Naive thymus-derived CD4-positive, alpha-beta T cell (primary cell): ENCODE measurements around the gene TOP3B. TPM values are rescaled to one million over a fixed set of nuclear protein-coding genes. Genes with fewer than 3 reads are reported as not detected.
"Not testable (repeated sequence)": the region's sequence is repeated elsewhere in the genome, so short reads cannot be mapped to it uniquely, and the experiment has no call there.

Experiments used
- ATAC-seq: fragments of 150-1000 bp; cut with Tn5 transposase; 2 replicates; pipeline ENCODE4 v1.10.0; 2021; ENCODE audit warnings: mild to moderate bottlenecking, moderate library complexity
- CTCF ChIA-PET: fragments of 350-600 bp; sonication (Branson Sonifier 250); formaldehyde crosslinking; loops from one replicate; lab custom pipeline; 2021; ENCODE audit warnings: antibody characterized with exemption; lab: Charles Lee
- POLR2A ChIA-PET: fragments of 350-600 bp; sonication (Branson Sonifier 250); formaldehyde crosslinking; loops from one replicate; lab custom pipeline; 2021; ENCODE audit warnings: antibody characterized with exemption, inconsistent platforms; lab: Charles Lee
- DNase-seq, 9 donors: peaks; one replicate each; pipeline versions ENCODE4 v3.0.0 to v3.0.0-alpha.2; 2020 to 2022; ENCODE audit warnings: mixed read lengths in 1 of 9
- H3K27ac ChIP-seq: one replicate; pipeline ENCODE4 v1.7.0; 2013; ENCODE audit warnings: mild to moderate bottlenecking, low read depth, low read length, moderate library complexity
- H3K27me3 ChIP-seq, 2 donors: one replicate each; pipeline ENCODE4 v1.7.0; 2013; ENCODE audit warnings: low read length in 2 of 2, mild to moderate bottlenecking in 2 of 2, moderate library complexity in 2 of 2; ENCODE audit not compliant: control insufficient read depth in 2 of 2, insufficient read depth in 2 of 2
- H3K36me3 ChIP-seq, 3 experiments: 1 replicate in 2 of 3; 2 replicates in 1 of 3; pipeline ENCODE4 v1.7.0; 2013; ENCODE audit warnings: low read length in 3 of 3, mild to moderate bottlenecking in 3 of 3, moderate library complexity in 1 of 3; ENCODE audit not compliant: insufficient read depth in 3 of 3, control insufficient read depth in 2 of 3
- H3K4me1 ChIP-seq, 2 donors: one replicate each; pipeline ENCODE4 v1.7.0; 2013; ENCODE audit warnings: low read length in 2 of 2, mild to moderate bottlenecking in 2 of 2, moderate library complexity in 1 of 2; ENCODE audit not compliant: control insufficient read depth in 2 of 2, insufficient read depth in 2 of 2
- H3K4me3 ChIP-seq: 2 replicates; pipeline ENCODE4 v1.7.0; 2013; ENCODE audit warnings: mild to moderate bottlenecking, low read length
- H3K9me3 ChIP-seq, 3 experiments: 1 replicate in 2 of 3; 2 replicates in 1 of 3; pipeline ENCODE4 v1.7.0; 2013; ENCODE audit warnings: low read length in 3 of 3; ENCODE audit not compliant: control insufficient read depth in 2 of 3
- H3K27ac Mint-ChIP-seq, 9 donors: one replicate each; pipeline ENCODE4 v1.8.0; 2020 to 2022; ENCODE audit warnings: mixed read lengths in 9 of 9, mild to moderate bottlenecking in 8 of 9, moderate library complexity in 5 of 9, inconsistent platforms in 2 of 9
- H3K27me3 Mint-ChIP-seq, 5 donors: one replicate each; pipeline ENCODE4 v1.8.0; 2021 to 2022; ENCODE audit warnings: mixed read lengths in 5 of 5, mild to moderate bottlenecking in 1 of 5
- H3K36me3 Mint-ChIP-seq, 5 donors: one replicate each; pipeline ENCODE4 v1.8.0; 2020 to 2022; ENCODE audit warnings: mixed read lengths in 5 of 5, mild to moderate bottlenecking in 3 of 5, inconsistent platforms in 1 of 5
- H3K4me1 Mint-ChIP-seq, 7 donors: one replicate each; pipeline ENCODE4 v1.8.0; 2020 to 2022; ENCODE audit warnings: mixed read lengths in 7 of 7, mild to moderate bottlenecking in 3 of 7, inconsistent platforms in 1 of 7
- H3K4me3 Mint-ChIP-seq, 10 donors: one replicate each; pipeline ENCODE4 v1.8.0; 2020 to 2022; ENCODE audit warnings: mild to moderate bottlenecking in 10 of 10, mixed read lengths in 10 of 10, moderate library complexity in 6 of 10, inconsistent platforms in 2 of 10
- H3K9me3 Mint-ChIP-seq, 11 donors: one replicate each; pipeline ENCODE4 v1.8.0; 2020 to 2022; ENCODE audit warnings: mixed read lengths in 11 of 11, mild to moderate bottlenecking in 4 of 11, inconsistent platforms in 1 of 11, moderate library complexity in 1 of 11
- intact Hi-C, 2 donors: fragments of 100-400 bp; cut with micrococcal nuclease; formaldehyde crosslinking; loops; one replicate each; pipeline ENCODE4 v1.15.1; 2023
- polyA plus RNA-seq, 2 donors: library from polyadenylated mRNA; unstranded; fragments of 300-500 nt; fragmentation: Illumina TruSeq; gene quantifications; one replicate each; pipeline ENCODE4 v1.2.3, GENCODE V29; 2021
- total RNA-seq, 6 experiments: library from RNA in 5 of 6; stranded (reverse) in 5 of 6; gene quantifications; 1 replicate in 5 of 6; 2 replicates in 1 of 6; pipeline ENCODE4 v1.2.3 and lab custom pipeline; 2021 to 2026

TOP3B gene
- total and polyA plus RNA-seq, 7 experiments from 2014 or later = 8.4 to 80.5 (median 49.5) TPM

- no peaks in the 10 kb centered on the region for H3K9me3 Mint-ChIP-seq
- H3K4me1 Mint-ChIP-seq = peaks cover 30 to 48% (median 36%) of the 10 kb centered on the region in 7 donors
- no peaks in the 10 kb centered on the region for H3K4me1 ChIP-seq
- intact Hi-C loops = no loop called here
- no peak overlapping the region for H3K4me3 Mint-ChIP-seq
- peaks cover 0 to 30% (median 0%) of the 10 kb centered on the region in 3 experiments for H3K36me3 ChIP-seq
- no peaks in the 10 kb centered on the region for H3K27me3 Mint-ChIP-seq
- POLR2A ChIA-PET = no interaction called here
- no peaks in the 10 kb centered on the region for H3K9me3 ChIP-seq
- no peak overlapping the region for H3K4me3 ChIP-seq
- CTCF ChIA-PET = no interaction called here
- peak in 1 of 9 donors; percentile 7 for DNase-seq
- ATAC-seq = no peak
- no peaks in the 10 kb centered on the region for H3K27me3 ChIP-seq
- peak overlapping the region in 3 of 9 donors; percentile 14 to 62 (median 60) for H3K27ac Mint-ChIP-seq
- H3K27ac ChIP-seq = no peak overlapping the region
- H3K36me3 Mint-ChIP-seq = peaks cover 0 to 9% (median 0%) of the 10 kb centered on the region in 5 donors
Observed at GRCh38 chr22:21943571-21944448, 38.8 kb downstream of the TOP3B start.

GRCh38 chr22:21942407-21943343 is 39.9 kb downstream of the TOP3B start:
- peak; percentile 18 for ATAC-seq
- Histone ChIP-seq H3K27ac (no peak overlapping the region), H3K36me3 (peaks cover 0 to 30% (median 0%) of the 10 kb centered on the region in 3 experiments), H3K4me1 (peaks cover 8% of the 10 kb centered on the region in 2 donors), H3K9me3 (no peaks in the 10 kb centered on the region), H3K4me3 (no peak overlapping the region), H3K27me3 (no peaks in the 10 kb centered on the region)
- Mint-ChIP-seq H3K4me3 (peak overlapping the region in 1 of 10 donors; percentile 48), H3K36me3 (peaks cover 0 to 8% (median 0%) of the 10 kb centered on the region in 5 donors), H3K27me3 (no peaks in the 10 kb centered on the region), H3K27ac (peak overlapping the region; percentile 3 to 73 (median 66)), H3K9me3 (no peaks in the 10 kb centered on the region), H3K4me1 (peaks cover 26 to 52% (median 41%) of the 10 kb centered on the region in 7 donors)
- intact Hi-C loops = no loop called here
- POLR2A ChIA-PET = no interaction called here
- CTCF ChIA-PET = interaction anchor here (1.3 kb wide), 1 partner anchor 10 kb away, joined by 4 read pairs; the partner anchor contains the start of gene PPM1F
- DNase-seq = peak in 2 of 9 donors; percentile 6 to 40

- CTCF ChIA-PET = interaction anchor here (1.3 kb wide), 1 partner anchor 11 kb away, joined by 4 read pairs; the partner anchor contains the start of gene PPM1F
- intact Hi-C loops = no loop called here
- peaks cover 12 to 13% of the 10 kb centered on the region in 2 donors for H3K4me1 ChIP-seq
Observed at GRCh38 chr22:21941921-21942320, 40.7 kb downstream of the TOP3B start.

DNA sequence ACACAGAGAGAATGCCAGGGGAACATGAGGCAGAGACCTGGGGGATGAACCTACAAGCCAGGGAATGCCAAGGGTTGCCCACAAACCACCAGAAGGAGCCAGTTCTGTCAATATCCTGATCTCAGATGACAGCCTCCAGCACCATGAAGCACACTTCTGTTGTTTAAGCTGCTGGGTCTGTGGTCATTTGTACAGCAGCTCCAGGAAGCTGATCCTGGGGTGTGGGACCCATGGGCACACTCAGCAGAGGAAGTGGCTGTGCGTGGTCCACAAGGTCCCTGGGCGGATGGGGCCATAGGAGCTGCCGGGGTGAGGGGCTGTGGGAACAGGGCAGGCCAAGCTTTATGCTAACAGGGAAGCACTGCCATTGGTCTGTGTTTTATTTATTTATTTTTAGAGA is 42.1 kb downstream of the TOP3B start:
- H3K27ac Mint-ChIP-seq = peak overlapping the region in 4 of 9 donors; percentile 24 to 80 (median 47)
- no peak overlapping the region for H3K27ac ChIP-seq
- H3K27me3 Mint-ChIP-seq = no peaks in the 10 kb centered on the region
- H3K36me3 Mint-ChIP-seq = peaks cover 0 to 11% (median 0%) of the 10 kb centered on the region in 5 donors
- H3K9me3 Mint-ChIP-seq = no peaks in the 10 kb centered on the region
- no peak overlapping the region for H3K4me3 Mint-ChIP-seq
- no peaks in the 10 kb centered on the region for H3K9me3 ChIP-seq
- ChIA-PET POLR2A (interaction anchor here (1.1 kb wide), 1 partner anchor 12 kb away, joined by 3 read pairs; the partner anchor contains the start of gene PPM1F), CTCF (interaction anchor here (0.7 to 6.3 kb wide), 2 partner anchors 11 to 38 kb away, joined by 3 to 63 read pairs; partner anchors contain the start of gene PPM1F)
- H3K4me1 Mint-ChIP-seq = peaks cover 20 to 55% (median 48%) of the 10 kb centered on the region in 7 donors
- no peak overlapping the region for H3K4me3 ChIP-seq
- intact Hi-C loops = no loop called here
- no peaks in the 10 kb centered on the region for H3K27me3 ChIP-seq
- DNase-seq = peak in 1 of 9 donors; percentile 5
- ATAC-seq = no peak
- peaks cover 12 to 13% of the 10 kb centered on the region in 2 donors for H3K4me1 ChIP-seq
- H3K36me3 ChIP-seq = peaks cover 0 to 22% (median 0%) of the 10 kb centered on the region in 3 experiments

More at GRCh38 chr22:21941921-21942320, 40.7 kb downstream of the TOP3B start:
- Mint-ChIP-seq H3K9me3 (no peaks in the 10 kb centered on the region), H3K27ac (peak overlapping the region in 8 of 9 donors; percentile 3 to 73 (median 68)), H3K4me1 (peaks cover 26 to 54% (median 42%) of the 10 kb centered on the region in 7 donors), H3K4me3 (peak overlapping the region in 2 of 10 donors; percentile 0 to 17), H3K27me3 (no peaks in the 10 kb centered on the region), H3K36me3 (peaks cover 0 to 8% (median 0%) of the 10 kb centered on the region in 5 donors)
- POLR2A ChIA-PET = no interaction called here
- no peak for DNase-seq
- H3K9me3 ChIP-seq = no peaks in the 10 kb centered on the region
- no peak overlapping the region for H3K27ac ChIP-seq
- H3K36me3 ChIP-seq = peaks cover 0 to 30% (median 0%) of the 10 kb centered on the region in 3 experiments
- ATAC-seq = no peak
- no peak overlapping the region for H3K4me3 ChIP-seq
- no peaks in the 10 kb centered on the region for H3K27me3 ChIP-seq

DNA sequence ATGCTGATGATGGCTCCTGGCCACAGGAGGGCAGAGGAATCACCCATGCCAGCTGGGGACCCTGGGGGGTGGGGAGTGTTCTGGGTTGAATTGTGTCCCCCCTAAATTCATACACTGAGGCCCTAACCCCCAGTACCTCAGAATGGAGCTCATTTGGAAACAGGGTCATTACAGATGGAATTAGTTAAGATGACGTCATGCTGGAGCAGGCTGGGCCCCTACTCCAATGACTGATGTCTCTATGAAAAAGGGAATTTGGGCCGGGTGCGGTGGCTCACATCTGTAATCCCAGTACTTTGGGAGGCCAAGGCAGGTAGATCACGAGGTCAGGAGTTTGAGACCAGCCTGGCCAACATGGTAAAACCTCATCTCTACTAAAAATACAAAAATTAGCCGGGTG is 42.7 kb downstream of the TOP3B start:
- H3K36me3 Mint-ChIP-seq = peaks cover 0 to 13% (median 0%) of the 10 kb centered on the region in 5 donors
- not testable (repeated sequence) for H3K27me3 ChIP-seq, H3K9me3 ChIP-seq, H3K27ac ChIP-seq, ATAC-seq, H3K9me3 Mint-ChIP-seq, H3K27me3 Mint-ChIP-seq, H3K4me3 ChIP-seq, H3K4me3 Mint-ChIP-seq
- intact Hi-C loops = loop anchor here (2.0 to 5.0 kb wide), 3 partner anchors 13 to 228 kb away; partner anchors contain the start of genes PPM1F (in 2 of the 2) and YPEL1 (in 1 of the 2)
- DNase-seq = peak in 1 of 9 donors; percentile 3
- CTCF ChIA-PET = interaction anchor here (6.3 kb wide), 1 partner anchor 12 kb away, joined by 63 read pairs; the partner anchor contains the start of gene PPM1F
- H3K36me3 ChIP-seq = peaks cover 0 to 16% (median 0%) of the 10 kb centered on the region in 3 experiments
- peaks cover 20 to 55% (median 48%) of the 10 kb centered on the region in 7 donors for H3K4me1 Mint-ChIP-seq
- H3K27ac Mint-ChIP-seq = peak overlapping the region in 8 of 9 donors; percentile 24 to 80 (median 46)
- peaks cover 12 to 13% of the 10 kb centered on the region in 2 donors for H3K4me1 ChIP-seq
- POLR2A ChIA-PET = interaction anchor here (1.1 kb wide), 1 partner anchor 13 kb away, joined by 3 read pairs; the partner anchor contains the start of gene PPM1F
